SK-N-SH (cell line): ENCODE data around the gene DMRT3. TPM values are rescaled to one million over a fixed set of nuclear protein-coding genes. Genes with fewer than 3 reads are reported as not detected.

ENCODE experiments used
- CTCF ChIA-PET: fragments of 300-600, 350-600 bp; formaldehyde crosslinking; extraction: SDS; loops from one replicate; lab custom pipeline; 2021; lab: Yijun Ruan, JAX
- POLR2A ChIA-PET: fragments of 350-600 bp; sonication (Branson Sonifier 250); formaldehyde crosslinking; extraction: SDS; loops from one replicate; lab custom pipeline; 2020; ENCODE audit warnings: antibody characterized with exemption, inconsistent platforms; lab: Yijun Ruan, JAX
- DNase-seq: peaks from one replicate; pipeline ENCODE4 v3.0.0; 2012
- H2AFZ ChIP-seq: fragments of 200-600 bp; sonication (generic); 2 replicates; pipeline ENCODE4 v1.8.1; 2016; ENCODE audit warnings: antibody characterized with exemption, mild to moderate bottlenecking, low read depth
- H3F3A ChIP-seq: fragments of 200-600 bp; sonication (generic); replicated peaks from 2 replicates; pipeline ENCODE3; 2016; ENCODE audit warnings: antibody characterized with exemption, mild to moderate bottlenecking; ENCODE audit not compliant: insufficient read depth
- H3K27ac ChIP-seq, 2 experiments: fragments of 200-500 bp in 1 of 2; fragments of 200-600 bp in 1 of 2; sonication (Bioruptor generic) in 1 of 2; sonication (generic), shearing (Covaris generic) in 1 of 2; 2 replicates each; pipeline versions ENCODE4 v1.5.1 to v1.6.1; 2014 to 2016; ENCODE audit warnings: low read depth in 2 of 2, inconsistent platforms in 1 of 2, low read length in 1 of 2, mild to moderate bottlenecking in 1 of 2, mixed read lengths in 1 of 2
- H3K27me3 ChIP-seq: fragments of 200-600 bp; sonication (generic), shearing (Covaris generic); 2 replicates; pipeline ENCODE4 v1.6.1; 2016; ENCODE audit warnings: mixed run types; ENCODE audit not compliant: insufficient read depth
- H3K36me3 ChIP-seq, 2 experiments: fragments of 200-500 bp in 1 of 2; fragments of 200-600 bp in 1 of 2; sonication (Bioruptor generic) in 1 of 2; sonication (generic) in 1 of 2; replicated peaks in 1 of 2; 2 replicates each; pipeline versions ENCODE3 to v1.5.1; 2014 to 2016; ENCODE audit warnings: low read length in 1 of 2, mild to moderate bottlenecking in 1 of 2; ENCODE audit not compliant: insufficient read depth in 2 of 2, control insufficient read depth in 1 of 2
- H3K4me1 ChIP-seq, 2 experiments: fragments of 200-500 bp in 1 of 2; fragments of 200-600 bp in 1 of 2; sonication (Bioruptor generic) in 1 of 2; sonication (generic), shearing (Covaris generic) in 1 of 2; 2 replicates each; pipeline versions ENCODE4 v1.5.1 to v1.6.1; 2014 to 2016; ENCODE audit warnings: low read depth in 1 of 2, low read length in 1 of 2, mixed run types in 1 of 2; ENCODE audit not compliant: insufficient read depth in 2 of 2, control insufficient read depth in 1 of 2
- H3K4me2 ChIP-seq: fragments of 200-600 bp; sonication (generic), shearing (Covaris generic); 2 replicates; pipeline ENCODE4 v1.6.1; 2017; ENCODE audit warnings: mixed run types
- H3K4me3 ChIP-seq, 2 experiments: fragments of 200-500 bp in 1 of 2; fragments of 200-600 bp in 1 of 2; sonication (Bioruptor generic) in 1 of 2; sonication (generic), shearing (Covaris generic) in 1 of 2; 2 replicates each; pipeline versions ENCODE4 v1.5.1 to v1.8.1; 2014 to 2016; ENCODE audit warnings: low read depth in 2 of 2, inconsistent platforms in 1 of 2, low read length in 1 of 2, mild to moderate bottlenecking in 1 of 2, mixed read lengths in 1 of 2, moderate library complexity in 1 of 2
- H3K79me2 ChIP-seq: fragments of 200-600 bp; sonication (generic); 2 replicates; pipeline ENCODE4 v1.8.1; 2017; ENCODE audit warnings: mild to moderate bottlenecking; ENCODE audit not compliant: insufficient read depth
- H3K9ac ChIP-seq: fragments of 200-600 bp; sonication (generic); 2 replicates; pipeline ENCODE4 v1.6.1; 2017; ENCODE audit warnings: mixed run types
- H3K9me2 ChIP-seq: fragments of 200-600 bp; sonication (generic); 2 replicates; pipeline ENCODE4 v1.6.1; 2017; ENCODE audit warnings: mixed run types
- H3K9me3 ChIP-seq: fragments of 200-600 bp; sonication (generic); 2 replicates; pipeline ENCODE4 v1.6.1; 2017; ENCODE audit warnings: mixed run types, mild to moderate bottlenecking, moderate library complexity
- H4K20me1 ChIP-seq: fragments of 200-600 bp; sonication (generic); 2 replicates; pipeline ENCODE4 v1.6.1; 2017; ENCODE audit warnings: mild to moderate bottlenecking, mixed run types; ENCODE audit not compliant: insufficient read depth
- CHD2 ChIP-seq: fragments of 150-350 bp; IDR thresholded peaks from 2 replicates; pipeline ENCODE4 v1.6.1; 2018; ENCODE audit warnings: low read length; ENCODE audit not compliant: partially characterized antibody
- CTCF ChIP-seq: fragments of 200-600 bp; sonication (generic); IDR thresholded peaks from 2 replicates; pipeline ENCODE4 v1.6.1; 2017; ENCODE audit warnings: antibody characterized with exemption, mild to moderate bottlenecking, moderate library complexity
- EP300 ChIP-seq, 2 experiments: IDR thresholded peaks; 2 replicates each; pipeline versions ENCODE4 v1.4.0 to v1.6.1; 2012; ENCODE audit warnings: borderline replicate concordance in 1 of 2, low read depth in 1 of 2, low read length in 1 of 2
- EZH2phosphoT487 ChIP-seq: fragments of 200-600 bp; sonication (generic); IDR thresholded peaks from 2 replicates; pipeline ENCODE4 v1.6.1; 2017; ENCODE audit warnings: low read depth, mixed run types, mild to moderate bottlenecking, antibody characterized with exemption, moderate library complexity, borderline replicate concordance
- FOXJ3 ChIP-seq: sonication (generic); formaldehyde crosslinking; IDR thresholded peaks from 2 replicates; pipeline ENCODE4 v1.5.1; 2020; ENCODE audit warnings: mild to moderate bottlenecking, missing genetic modification reagents
- GATA2 ChIP-seq: sonication (generic); formaldehyde crosslinking; IDR thresholded peaks from 2 replicates; pipeline ENCODE4 v1.5.0; 2020; ENCODE audit warnings: mild to moderate bottlenecking, missing genetic modification reagents
- JUND ChIP-seq: IDR thresholded peaks from 2 replicates; pipeline ENCODE4 v1.4.0; 2012
- MEF2A ChIP-seq: IDR thresholded peaks from 2 replicates; pipeline ENCODE4 v1.4.0; 2012; ENCODE audit warnings: low read depth, borderline replicate concordance
- MXI1 ChIP-seq: IDR thresholded peaks from 2 replicates; pipeline ENCODE4 v1.6.1; 2012; ENCODE audit warnings: mild to moderate bottlenecking, low read depth, low read length, improper control_type of control experiment
- POLR2AphosphoS5 ChIP-seq: IDR thresholded peaks from 2 replicates; pipeline ENCODE4 v1.6.1; 2012; ENCODE audit warnings: low read depth, low read length
- RXRA ChIP-seq: IDR thresholded peaks from 2 replicates; pipeline ENCODE4 v1.4.0; 2012; ENCODE audit warnings: low read depth, mild to moderate bottlenecking, borderline replicate concordance
- SIN3A ChIP-seq: IDR thresholded peaks from 2 replicates; pipeline ENCODE4 v1.6.1; 2012; ENCODE audit warnings: low read depth, mild to moderate bottlenecking, low read length, moderate library complexity, borderline replicate concordance
- SMC3 ChIP-seq: IDR thresholded peaks from 2 replicates; pipeline ENCODE4 v1.6.1; 2012; ENCODE audit warnings: low read depth, low read length, improper control_type of control experiment
- YY1 ChIP-seq: IDR thresholded peaks from 2 replicates; pipeline ENCODE4 v1.4.0; 2012; ENCODE audit warnings: low read depth, mild to moderate bottlenecking
- WGBS: methylation state at CpG from one replicate; pipeline ENCODE4 v1.1.6; 2017; ENCODE audit warnings: low lambda C conversion rate; 5-methylcytosine and 5-hydroxymethylcytosine counted together
- polyA plus RNA-seq, 3 experiments: library from polyadenylated mRNA; depleted of rRNA; stranded (reverse); fragments of >200 nt; gene quantifications; 2 replicates each; pipeline ENCODE4 v1.2.3, GENCODE V29; 2012
- TF ChIP-seq, protein P1 (sequence below): IDR thresholded peaks from 2 replicates; pipeline ENCODE4 v1.4.0; 2012; ENCODE audit warnings: low read depth, borderline replicate concordance

Gene DMRT3
- polyA plus RNA-seq, 1 of the 3 experiments (the other 2 are of a cell fraction), result not detected

DNA sequence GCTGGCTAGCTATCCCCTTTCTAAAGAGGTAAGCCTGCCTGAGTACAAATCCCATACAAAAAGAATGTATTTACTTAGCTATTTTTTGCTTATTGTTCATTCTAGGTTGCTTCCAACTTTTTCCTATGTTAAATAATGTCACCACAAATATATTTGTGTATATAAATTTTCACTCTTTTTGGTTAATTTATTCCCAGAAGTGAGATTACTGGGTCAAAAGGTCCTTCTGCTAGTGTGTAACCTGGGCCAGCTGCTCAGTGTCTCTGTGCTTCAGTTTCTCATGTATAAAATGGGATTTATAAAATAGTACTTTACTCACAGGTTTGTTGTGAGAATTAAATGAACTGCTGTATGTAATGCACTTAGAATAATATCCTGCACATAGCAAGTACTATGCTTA lies 49.8 kb downstream of the DMRT3 start:
- H3K79me2 ChIP-seq, result no peaks in the 10 kb centered on the region
- H3F3A ChIP-seq, result no peaks in the 10 kb centered on the region
- no peak overlapping the region for H3K9ac ChIP-seq
- TF ChIP-seq GATA2 (CRISPR knock-in tag) (no peak), SMC3 (no peak), POLR2AphosphoS5 (no peak), CTCF (no peak), MEF2A (no peak), RXRA (no peak), CHD2 (no peak), EP300 (IDR thresholded peaks at IDR 0.05; ENCODE audit: borderline replicate concordance in 1 of 2, low read depth in 1 of 2, low read length in 1 of 2) (no peak), EZH2phosphoT487 (no peak), MXI1 (no peak), YY1 (no peak)
- no peak for DNase-seq
- no peaks in the 10 kb centered on the region for H3K9me3 ChIP-seq
- H3K4me1 ChIP-seq, result no peaks in the 10 kb centered on the region
- H3K27ac ChIP-seq, result no peak overlapping the region
- no peaks in the 10 kb centered on the region for H3K36me3 ChIP-seq
- CTCF ChIA-PET, result interaction anchor here (0.9 kb wide), 1 partner anchor 17 kb away, joined by 6 read pairs; no protein-coding TSS in a partner anchor
- no peaks in the 10 kb centered on the region for H4K20me1 ChIP-seq
- POLR2A ChIA-PET, result no interaction called here
- H3K4me3 ChIP-seq, result no peak overlapping the region
- H3K9me2 ChIP-seq, result no peaks in the 10 kb centered on the region
- H3K4me2 ChIP-seq, result no peak overlapping the region
- H3K27me3 ChIP-seq, result peaks cover 5% of the 10 kb centered on the region
- no peak overlapping the region for H2AFZ ChIP-seq

GRCh38 chr9:1028501-1029190 lies 52.2 kb downstream of the DMRT3 start:
- H3F3A ChIP-seq, result no peaks in the 10 kb centered on the region
- no peak for DNase-seq
- H3K27me3 ChIP-seq, result peaks cover 5% of the 10 kb centered on the region
- TF ChIP-seq SIN3A (no peak), JUND (no peak), FOXJ3 (CRISPR knock-in tag) (no peak), POLR2AphosphoS5 (no peak)
- TF ChIP-seq, protein P1, sequence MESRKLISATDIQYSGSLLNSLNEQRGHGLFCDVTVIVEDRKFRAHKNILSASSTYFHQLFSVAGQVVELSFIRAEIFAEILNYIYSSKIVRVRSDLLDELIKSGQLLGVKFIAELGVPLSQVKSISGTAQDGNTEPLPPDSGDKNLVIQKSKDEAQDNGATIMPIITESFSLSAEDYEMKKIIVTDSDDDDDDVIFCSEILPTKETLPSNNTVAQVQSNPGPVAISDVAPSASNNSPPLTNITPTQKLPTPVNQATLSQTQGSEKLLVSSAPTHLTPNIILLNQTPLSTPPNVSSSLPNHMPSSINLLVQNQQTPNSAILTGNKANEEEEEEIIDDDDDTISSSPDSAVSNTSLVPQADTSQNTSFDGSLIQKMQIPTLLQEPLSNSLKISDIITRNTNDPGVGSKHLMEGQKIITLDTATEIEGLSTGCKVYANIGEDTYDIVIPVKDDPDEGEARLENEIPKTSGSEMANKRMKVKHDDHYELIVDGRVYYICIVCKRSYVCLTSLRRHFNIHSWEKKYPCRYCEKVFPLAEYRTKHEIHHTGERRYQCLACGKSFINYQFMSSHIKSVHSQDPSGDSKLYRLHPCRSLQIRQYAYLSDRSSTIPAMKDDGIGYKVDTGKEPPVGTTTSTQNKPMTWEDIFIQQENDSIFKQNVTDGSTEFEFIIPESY, result no peak
- 5% methylated on average over 8 of the region's 8 CpGs for whole genome bisulfite sequencing
- no peaks in the 10 kb centered on the region for H3K79me2 ChIP-seq
- no peak overlapping the region for H3K27ac ChIP-seq
- ChIA-PET CTCF (no interaction called here), POLR2A (no interaction called here)
- H3K9ac ChIP-seq, result no peak overlapping the region
- H3K4me3 ChIP-seq, result no peak overlapping the region
- H3K4me2 ChIP-seq, result no peak overlapping the region
- H2AFZ ChIP-seq, result no peak overlapping the region
- H3K9me2 ChIP-seq, result no peaks in the 10 kb centered on the region
- no peaks in the 10 kb centered on the region for H3K9me3 ChIP-seq
- no peaks in the 10 kb centered on the region for H4K20me1 ChIP-seq
- H3K36me3 ChIP-seq, result no peaks in the 10 kb centered on the region
- no peaks in the 10 kb centered on the region for H3K4me1 ChIP-seq
